Ectodermal cell (in vitro differentiated cells): ENCODE measurements around the gene ADORA3.

Experiments used
- H3K27ac ChIP-seq: 2 replicates; pipeline ENCODE4 v1.7.0; 2013; ENCODE audit warnings: mild to moderate bottlenecking, low read depth, low read length; ENCODE audit not compliant: insufficient read depth, poor library complexity, severe bottlenecking
- H3K27me3 ChIP-seq: 2 replicates; pipeline ENCODE4 v1.7.0; 2013; ENCODE audit warnings: mild to moderate bottlenecking, low read length; ENCODE audit not compliant: insufficient read depth, control insufficient read depth, poor library complexity, severe bottlenecking
- H3K36me3 ChIP-seq: one replicate; pipeline ENCODE4 v1.7.0; 2013; ENCODE audit warnings: low read length; ENCODE audit not compliant: control insufficient read depth, insufficient read depth
- H3K4me1 ChIP-seq: one replicate; pipeline ENCODE4 v1.7.0; 2013; ENCODE audit warnings: low read length; ENCODE audit not compliant: control insufficient read depth, insufficient read depth
- H3K4me3 ChIP-seq: 2 replicates; pipeline ENCODE4 v1.7.0; 2013; ENCODE audit warnings: low read depth, low read length, control low read depth; ENCODE audit not compliant: insufficient read depth
- H3K9me3 ChIP-seq: 2 replicates; pipeline ENCODE4 v1.7.0; 2013; ENCODE audit warnings: mild to moderate bottlenecking, low read length, moderate library complexity; ENCODE audit not compliant: control insufficient read depth
- WGBS, 2 experiments: methylation state at CpG; one replicate each; pipeline ENCODE4 v1.1.7; 2013; ENCODE audit warnings: missing lambda C conversion rate in 2 of 2; 5-methylcytosine and 5-hydroxymethylcytosine counted together

ADORA3 gene

GRCh38 chr1:111467865-111468716 lies 35.3 kb downstream of the ADORA3 start:
- H3K9me3 ChIP-seq: no peaks in the 10 kb centered on the region
- H3K36me3 ChIP-seq: no peaks in the 10 kb centered on the region
- no peaks in the 10 kb centered on the region for H3K27me3 ChIP-seq
- H3K4me3 ChIP-seq: no peak overlapping the region
- 90 to 92% methylated on average over 2 of the region's 2 CpGs for WGBS, 2 experiments
- H3K4me1 ChIP-seq: no peaks in the 10 kb centered on the region
- no peak overlapping the region for H3K27ac ChIP-seq

GRCh38 chr1:111466480-111466879 lies 37.0 kb downstream of the ADORA3 start:
- peaks cover 8% of the 10 kb centered on the region for H3K36me3 ChIP-seq
- H3K4me3 ChIP-seq: no peak overlapping the region
- no peak overlapping the region for H3K27ac ChIP-seq
- H3K9me3 ChIP-seq: no peaks in the 10 kb centered on the region
- no peaks in the 10 kb centered on the region for H3K4me1 ChIP-seq
- H3K27me3 ChIP-seq: no peaks in the 10 kb centered on the region
- 0% methylated on average over 1 of the region's 1 CpG; no CpG with 5 or more reads in 1 of the 2 experiments for WGBS, 2 experiments

GRCh38 chr1:111465754-111466153 lies 37.7 kb downstream of the ADORA3 start:
- Histone ChIP-seq H3K4me3 (no peak overlapping the region), H3K4me1 (no peaks in the 10 kb centered on the region), H3K27me3 (no peaks in the 10 kb centered on the region), H3K27ac (no peak overlapping the region), H3K36me3 (peaks cover 12% of the 10 kb centered on the region), H3K9me3 (no peaks in the 10 kb centered on the region)
- WGBS, 2 experiments: 85 to 88% methylated on average over 1 to 2 of the region's 2 CpGs

GRCh38 chr1:111463029-111463683 lies 40.3 kb downstream of the ADORA3 start:
- no peak overlapping the region for H3K4me3 ChIP-seq
- no peaks in the 10 kb centered on the region for H3K9me3 ChIP-seq
- 95% methylated on average over 4 of the region's 4 CpGs for WGBS, 2 experiments
- peaks cover 28% of the 10 kb centered on the region for H3K36me3 ChIP-seq
- H3K27me3 ChIP-seq: no peaks in the 10 kb centered on the region
- no peaks in the 10 kb centered on the region for H3K4me1 ChIP-seq
- no peak overlapping the region for H3K27ac ChIP-seq

GRCh38 chr1:111462370-111463028 lies 40.9 kb downstream of the ADORA3 start:
- no peaks in the 10 kb centered on the region for H3K4me1 ChIP-seq
- no peak overlapping the region for H3K4me3 ChIP-seq
- H3K27me3 ChIP-seq: no peaks in the 10 kb centered on the region
- no peak overlapping the region for H3K27ac ChIP-seq
- peaks cover 32% of the 10 kb centered on the region for H3K36me3 ChIP-seq
- H3K9me3 ChIP-seq: no peaks in the 10 kb centered on the region
- 95 to 99% methylated on average over 3 to 4 of the region's 4 CpGs for WGBS, 2 experiments

GRCh38 chr1:111461765-111462164 lies 41.7 kb downstream of the ADORA3 start:
- peaks cover 32% of the 10 kb centered on the region for H3K36me3 ChIP-seq

GRCh38 chr1:111455642-111456031 lies 47.8 kb downstream of the ADORA3 start:
- 97% methylated on average over 3 of the region's 3 CpGs; no CpG with 5 or more reads in 1 of the 2 experiments for WGBS, 2 experiments

More at GRCh38 chr1:111461765-111462164, 41.7 kb downstream of the ADORA3 start:
- WGBS, 2 experiments: 96 to 97% methylated on average over 4 to 6 of the region's 6 CpGs
- no peak overlapping the region for H3K27ac ChIP-seq
- H3K27me3 ChIP-seq: no peaks in the 10 kb centered on the region
- no peak overlapping the region for H3K4me3 ChIP-seq
- H3K9me3 ChIP-seq: no peaks in the 10 kb centered on the region
- H3K4me1 ChIP-seq: no peaks in the 10 kb centered on the region

GRCh38 chr1:111454859-111455641 lies 48.4 kb downstream of the ADORA3 start:
- Histone ChIP-seq H3K27ac (no peak overlapping the region), H3K27me3 (no peaks in the 10 kb centered on the region), H3K36me3 (peaks cover 24% of the 10 kb centered on the region), H3K4me1 (peaks cover 10% of the 10 kb centered on the region), H3K9me3 (no peaks in the 10 kb centered on the region), H3K4me3 (no peak overlapping the region)
- 89 to 95% methylated on average over 4 to 5 of the region's 5 CpGs for WGBS, 2 experiments

More at GRCh38 chr1:111455642-111456031, 47.8 kb downstream of the ADORA3 start:
- Histone ChIP-seq H3K4me3 (no peak overlapping the region), H3K36me3 (peaks cover 24% of the 10 kb centered on the region), H3K27ac (no peak overlapping the region), H3K4me1 (peaks cover 5% of the 10 kb centered on the region), H3K27me3 (no peaks in the 10 kb centered on the region), H3K9me3 (no peaks in the 10 kb centered on the region)

- WGBS, 2 experiments: 99 to 100% methylated on average over 1 to 3 of the region's 3 CpGs
- peaks cover 13% of the 10 kb centered on the region for H3K36me3 ChIP-seq
- H3K4me1 ChIP-seq: peaks cover 10% of the 10 kb centered on the region
Measured at GRCh38 chr1:111453706-111454105, 49.7 kb downstream of the ADORA3 start.

More at GRCh38 chr1:111453706-111454105, 49.7 kb downstream of the ADORA3 start:
- Histone ChIP-seq H3K27me3 (no peaks in the 10 kb centered on the region), H3K4me3 (no peak overlapping the region), H3K9me3 (no peaks in the 10 kb centered on the region), H3K27ac (no peak overlapping the region)
